EH (cell line): Measurements from ENCODE around the gene RPL23.

ENCODE experiments used
- DNase-seq: peaks from one replicate; pipeline ENCODE4 v3.0.0-alpha.2; 2015; ENCODE audit warnings: low read depth

The RPL23 gene

GRCh38 chr17:38867968-38868816, 14.7 kb upstream of the RPL23 start:
- DNase-seq: peak; percentile 94

GRCh38 chr17:38867179-38867967, 13.9 kb upstream of the RPL23 start:
- peak; percentile 72 for DNase-seq

GRCh38 chr17:38864636-38865398, 11.3 kb upstream of the RPL23 start:
- DNase-seq: peak; percentile 77

GRCh38 chr17:38861399-38861843, 7.9 kb upstream of the RPL23 start:
- DNase-seq: no peak

- DNase-seq: no peak
Measured at GRCh38 chr17:38857271-38857670, 3.8 kb upstream of the RPL23 start.

- peak; percentile 93 for DNase-seq
Measured at GRCh38 chr17:38855101-38855714, 1.7 kb upstream of the RPL23 start.

GRCh38 chr17:38852771-38853291, 690 bp downstream of the RPL23 start:
- DNase-seq: no peak

- peak; percentile 43 for DNase-seq
Measured at GRCh38 chr17:38851434-38851833, 2.1 kb downstream of the RPL23 start.

GRCh38 chr17:38850374-38850773, 3.1 kb downstream of the RPL23 start:
- DNase-seq: no peak

GRCh38 chr17:38848939-38849605, 4.4 kb downstream of the RPL23 start:
- no peak for DNase-seq

- no peak for DNase-seq
Measured at GRCh38 chr17:38848557-38848891, 5.0 kb downstream of the RPL23 start.

- DNase-seq: no peak
Measured at GRCh38 chr17:38844261-38844757, 9.2 kb downstream of the RPL23 start.

GRCh38 chr17:38825762-38826247, 27.7 kb downstream of the RPL23 start:
- no peak for DNase-seq

- peak; percentile 92 for DNase-seq
Measured at GRCh38 chr17:38824899-38825761, 28.4 kb downstream of the RPL23 start, which contains the start of gene CWC25. TSS of gene CWC25 (minus strand) at chr17:38825321. CDS start at chr17:38825183, 138 bp downstream.

- peak; percentile 73 for DNase-seq
Measured at GRCh38 chr17:38815576-38816193, 37.8 kb downstream of the RPL23 start.

GRCh38 chr17:38809828-38810227, 43.7 kb downstream of the RPL23 start:
- no peak for DNase-seq

GRCh38 chr17:38800237-38800760, 53.2 kb downstream of the RPL23 start:
- DNase-seq: no peak

- peak; percentile 98 for DNase-seq
Measured at GRCh38 chr17:38799501-38800236, 53.9 kb downstream of the RPL23 start, which contains the start of gene PIP4K2B. TSS of gene PIP4K2B (minus strand) at chr17:38799556. CDS start at chr17:38799424, 132 bp downstream.
